Astrocyte of the spinal cord (primary cell): ENCODE data around the gene CFAP46.

Source experiments
- DNase-seq: peaks from one replicate; pipeline ENCODE4 v3.0.0; 2011; ENCODE audit warnings: low read depth, low spot score
- H3K4me3 ChIP-seq: 2 replicates; pipeline ENCODE4 v1.5.1; 2011; ENCODE audit warnings: low read depth, mild to moderate bottlenecking, low read length, moderate library complexity
- CTCF ChIP-seq: IDR thresholded peaks from 2 replicates; pipeline ENCODE4 v1.5.1; 2012; ENCODE audit warnings: low read depth, mild to moderate bottlenecking, low read length, inconsistent platforms
- in situ Hi-C: cut with HindIII; loops from 2 replicates; pipeline ENCODE4 v1.10.0; 2017; ENCODE audit warnings: low sequenced_read_pairs

The CFAP46 gene

GRCh38 chr10:132913559-132914115, 28.7 kb downstream of the CFAP46 start:
- DNase-seq = no peak
- TF ChIP-seq CTCF = no peak
- in situ Hi-C loops = no loop called here
- H3K4me3 ChIP-seq = no peak overlapping the region

GRCh38 chr10:132912713-132913558, 29.4 kb downstream of the CFAP46 start:
- no peak for DNase-seq
- in situ Hi-C loops = no loop called here
- no peak overlapping the region for H3K4me3 ChIP-seq
- no peak for TF ChIP-seq CTCF

- H3K4me3 ChIP-seq = no peak overlapping the region
- DNase-seq = no peak
- in situ Hi-C loops = no loop called here
- TF ChIP-seq CTCF = no peak
Measured at GRCh38 chr10:132912225-132912712, 30.1 kb downstream of the CFAP46 start.

- H3K4me3 ChIP-seq = no peak overlapping the region
- TF ChIP-seq CTCF = no peak
- DNase-seq = no peak
- in situ Hi-C loops = no loop called here
Measured at GRCh38 chr10:132911786-132912097, 30.6 kb downstream of the CFAP46 start.

GRCh38 chr10:132910901-132911785, 31.2 kb downstream of the CFAP46 start:
- DNase-seq = no peak
- TF ChIP-seq CTCF = no peak
- no peak overlapping the region for H3K4me3 ChIP-seq
- in situ Hi-C loops = no loop called here

GRCh38 chr10:132910186-132910880, 32.0 kb downstream of the CFAP46 start:
- no peak for TF ChIP-seq CTCF
- in situ Hi-C loops = no loop called here
- no peak for DNase-seq
- no peak overlapping the region for H3K4me3 ChIP-seq
